H9 (cell line): ENCODE results near the gene MGMT. TPM values are rescaled to one million over a fixed set of nuclear protein-coding genes. Genes with fewer than 3 reads are reported as not detected.

ENCODE experiments used
- DNase-seq: peaks from one replicate; pipeline ENCODE4 v3.0.0-alpha.2; 2017
- H2AFZ ChIP-seq: one replicate; pipeline ENCODE4 v1.6.1; 2013; ENCODE audit warnings: mild to moderate bottlenecking, low read length, control low read depth, moderate library complexity
- H2AK5ac ChIP-seq: 2 replicates; pipeline ENCODE4 v1.6.1; 2013; ENCODE audit warnings: low read length, control low read depth, mixed read lengths; ENCODE audit not compliant: insufficient read length
- H2BK120ac ChIP-seq: one replicate; pipeline ENCODE4 v1.6.1; 2013; ENCODE audit warnings: low read depth, mild to moderate bottlenecking, low read length, control low read depth, inconsistent platforms; ENCODE audit not compliant: poor library complexity, severe bottlenecking
- H2BK12ac ChIP-seq: 2 replicates; pipeline ENCODE4 v1.6.1; 2013; ENCODE audit warnings: low read length, control low read depth, mixed read lengths, low read depth; ENCODE audit not compliant: insufficient read length
- H2BK15ac ChIP-seq: 2 replicates; pipeline ENCODE4 v1.6.1; 2013; ENCODE audit warnings: low read depth, low read length, control low read depth
- H2BK20ac ChIP-seq: one replicate; pipeline ENCODE4 v1.6.1; 2013; ENCODE audit warnings: low read depth, mild to moderate bottlenecking, low read length, control low read depth, inconsistent platforms; ENCODE audit not compliant: poor library complexity, severe bottlenecking
- H2BK5ac ChIP-seq: 2 replicates; pipeline ENCODE4 v1.6.1; 2013; ENCODE audit warnings: low read length, control low read depth, mixed read lengths; ENCODE audit not compliant: insufficient read length
- H3K14ac ChIP-seq: 2 replicates; pipeline ENCODE4 v1.6.1; 2013; ENCODE audit warnings: low read length, control low read depth; ENCODE audit not compliant: insufficient read depth
- H3K18ac ChIP-seq: 2 replicates; pipeline ENCODE4 v1.6.1; 2013; ENCODE audit warnings: low read depth, mild to moderate bottlenecking, mixed read lengths, low read length, control low read depth; ENCODE audit not compliant: insufficient read length
- H3K23ac ChIP-seq: 2 replicates; pipeline ENCODE4 v1.6.1; 2013; ENCODE audit warnings: low read length, control low read depth, mixed read lengths, low read depth; ENCODE audit not compliant: insufficient read length
- H3K23me2 ChIP-seq: 2 replicates; pipeline ENCODE4 v1.6.1; 2013; ENCODE audit warnings: low read depth, mild to moderate bottlenecking, mixed read lengths, low read length, control low read depth; ENCODE audit not compliant: insufficient read length, poor library complexity, severe bottlenecking
- H3K27ac ChIP-seq: 2 replicates; pipeline ENCODE4 v1.5.1; 2013; ENCODE audit warnings: low read length, control low read depth, mixed read lengths, low read depth; ENCODE audit not compliant: insufficient read length
- H3K27me3 ChIP-seq: 2 replicates; pipeline ENCODE4 v1.6.1; 2013; ENCODE audit warnings: low read length, control low read depth, inconsistent platforms; ENCODE audit not compliant: insufficient read depth
- H3K4ac ChIP-seq: 2 replicates; pipeline ENCODE4 v1.6.1; 2013; ENCODE audit warnings: low read depth, mild to moderate bottlenecking, control low read depth, inconsistent platforms, low read length, moderate library complexity
- H3K4me1 ChIP-seq: 2 replicates; pipeline ENCODE4 v1.6.1; 2013; ENCODE audit warnings: low read length, control low read depth, inconsistent platforms; ENCODE audit not compliant: insufficient read depth
- H3K4me2 ChIP-seq: 2 replicates; pipeline ENCODE4 v1.6.1; 2013; ENCODE audit warnings: low read length, control low read depth, mixed read lengths; ENCODE audit not compliant: insufficient read length, insufficient read depth
- H3K56ac ChIP-seq: 2 replicates; pipeline ENCODE4 v1.6.1; 2013; ENCODE audit warnings: low read depth, mild to moderate bottlenecking, mixed read lengths, low read length, control low read depth; ENCODE audit not compliant: insufficient read length
- H3K79me1 ChIP-seq: 2 replicates; pipeline ENCODE4 v1.6.1; 2013; ENCODE audit warnings: low read depth, mild to moderate bottlenecking, moderate library complexity, low read length, control low read depth, inconsistent platforms; ENCODE audit not compliant: insufficient read depth, poor library complexity, severe bottlenecking
- H3K79me2 ChIP-seq: 2 replicates; pipeline ENCODE4 v1.6.1; 2013; ENCODE audit warnings: low read length, control low read depth, inconsistent platforms; ENCODE audit not compliant: insufficient read depth
- H3K9ac ChIP-seq: 2 replicates; pipeline ENCODE4 v1.6.1; 2013; ENCODE audit warnings: low read length, control low read depth, mixed read lengths; ENCODE audit not compliant: insufficient read length; ENCODE audit errors: extremely low read depth
- H3K9me3 ChIP-seq: one replicate; pipeline ENCODE4 v1.6.1; 2013; ENCODE audit warnings: low read depth, low read length, inconsistent platforms; ENCODE audit not compliant: control insufficient read depth
- H3T11ph ChIP-seq: one replicate; pipeline ENCODE4 v1.6.1; 2013; ENCODE audit warnings: mild to moderate bottlenecking, low read length, control low read depth, inconsistent platforms
- H4K20me1 ChIP-seq: one replicate; pipeline ENCODE4 v1.6.1; 2013; ENCODE audit not compliant: control insufficient read depth, insufficient read length, insufficient read depth
- H4K5ac ChIP-seq: 2 replicates; pipeline ENCODE4 v1.6.1; 2013; ENCODE audit warnings: low read depth, mild to moderate bottlenecking, mixed read lengths, low read length, control low read depth; ENCODE audit not compliant: insufficient read length
- H4K8ac ChIP-seq: replicated peaks from 2 replicates; pipeline ENCODE4 v1.6.1; 2013; ENCODE audit warnings: low read length, control low read depth, mixed read lengths, low read depth; ENCODE audit not compliant: insufficient read length
- H4K91ac ChIP-seq: 2 replicates; pipeline ENCODE4 v1.6.1; 2013; ENCODE audit warnings: low read depth, mild to moderate bottlenecking, moderate library complexity, mixed read lengths, low read length, control low read depth; ENCODE audit not compliant: insufficient read length
- H3K27ac Mint-ChIP-seq, 3 experiments: 2 replicates in 2 of 3; 3 replicates in 1 of 3; pipeline ENCODE4 v1.8.0; 2020 to 2021; ENCODE audit warnings: mixed read lengths in 3 of 3, mild to moderate bottlenecking in 1 of 3, moderate library complexity in 1 of 3
- H3K27me3 Mint-ChIP-seq: 2 replicates; pipeline ENCODE4 v1.8.0; 2021; ENCODE audit warnings: low read depth, mild to moderate bottlenecking, moderate library complexity, mixed read lengths
- H3K36me3 Mint-ChIP-seq, 3 experiments: 2 replicates in 2 of 3; 3 replicates in 1 of 3; pipeline ENCODE4 v1.8.0; 2020 to 2021; ENCODE audit warnings: low read depth in 3 of 3, mixed read lengths in 3 of 3; ENCODE audit not compliant: insufficient read depth in 1 of 3
- H3K4me1 Mint-ChIP-seq, 2 experiments: 2 replicates each; pipeline ENCODE4 v1.8.0; 2020; ENCODE audit warnings: mixed read lengths in 2 of 2
- H3K4me3 Mint-ChIP-seq, 2 experiments: 2 replicates in 1 of 2; 3 replicates in 1 of 2; pipeline ENCODE4 v1.8.0; 2020 to 2021; ENCODE audit warnings: mild to moderate bottlenecking in 2 of 2, mixed read lengths in 2 of 2, moderate library complexity in 1 of 2
- H3K9me3 Mint-ChIP-seq, 2 experiments: 2 replicates in 1 of 2; 3 replicates in 1 of 2; pipeline ENCODE4 v1.8.0; 2020; ENCODE audit warnings: mild to moderate bottlenecking in 2 of 2, mixed read lengths in 2 of 2, moderate library complexity in 1 of 2
- CTCF ChIP-seq: fragments of 200-600 bp; sonication (generic); conservative IDR thresholded peaks from 3 replicates; pipeline ENCODE4 v1.8.0; 2021; ENCODE audit warnings: antibody characterized with exemption, mild to moderate bottlenecking
- WGBS: extraction: QIAGEN DNeasy Blood & Tissue Kit; methylation state at CpG from one replicate; pipeline ENCODE4 v1.1.7; 2013; ENCODE audit warnings: missing lambda C conversion rate, low lambda C conversion rate, mixed read lengths; ENCODE audit not compliant: insufficient read length; ENCODE audit errors: extremely low coverage; 5-methylcytosine and 5-hydroxymethylcytosine counted together
- total RNA-seq: library from RNA; stranded (reverse); gene quantifications from 2 replicates; pipeline ENCODE4 v1.2.1, GENCODE V29; 2021

Gene MGMT
- total RNA-seq, 1 experiment from 2014 or later = 18.4 TPM

DNA sequence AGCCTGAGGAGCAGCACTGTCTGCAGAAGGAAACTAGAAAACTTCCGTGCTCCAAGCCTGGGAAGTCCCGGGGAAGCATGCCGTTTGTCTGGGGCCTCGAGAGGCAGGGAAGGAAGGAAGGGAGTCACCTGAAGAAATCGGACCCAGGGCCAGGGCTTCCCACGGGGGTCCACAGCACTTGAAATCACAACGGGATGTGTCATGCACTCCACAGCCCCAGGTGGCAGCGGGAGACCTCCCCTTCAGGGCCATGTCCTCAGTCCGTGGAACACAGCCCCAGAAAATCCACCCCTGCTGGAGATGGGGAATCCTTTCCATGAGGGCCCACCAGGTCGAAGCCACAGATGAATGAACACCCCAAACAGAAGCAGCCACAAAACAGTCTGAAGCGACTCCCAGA is 239.5 kb downstream of the MGMT start:
- H3K23ac ChIP-seq = no peak overlapping the region
- DNase-seq = no peak
- H3K4me3 Mint-ChIP-seq = no peak overlapping the region
- H3K56ac ChIP-seq = no peak overlapping the region
- H3K27me3 Mint-ChIP-seq = no peaks in the 10 kb centered on the region
- no peaks in the 10 kb centered on the region for H3K9me3 ChIP-seq
- no peak overlapping the region for H3K18ac ChIP-seq
- no peak overlapping the region for H2BK20ac ChIP-seq
- H3K4me2 ChIP-seq = no peak overlapping the region
- no peak for TF ChIP-seq CTCF
- no peak overlapping the region for H2BK5ac ChIP-seq
- no peaks in the 10 kb centered on the region for H3K23me2 ChIP-seq
- H2AK5ac ChIP-seq = no peak overlapping the region
- H2AFZ ChIP-seq = no peak overlapping the region
- no peak overlapping the region for H3K9ac ChIP-seq
- no CpG with 5 or more reads among the region's 11 CpGs for WGBS
- H3K4me1 Mint-ChIP-seq = peaks cover 29 to 37% of the 10 kb centered on the region in 2 experiments
- H3K9me3 Mint-ChIP-seq = no peaks in the 10 kb centered on the region
- no peak overlapping the region for H4K5ac ChIP-seq
- no peak overlapping the region for H2BK15ac ChIP-seq
- H4K20me1 ChIP-seq = no peaks in the 10 kb centered on the region
- no peak overlapping the region for H2BK12ac ChIP-seq
- H3K27me3 ChIP-seq = no peaks in the 10 kb centered on the region
- no peak overlapping the region for H3K14ac ChIP-seq
- peak overlapping the region in 1 of 3 experiments; percentile 70; a peak in 1 of 7 replicates for H3K27ac Mint-ChIP-seq
- no peak overlapping the region for H4K8ac ChIP-seq
- H3K79me2 ChIP-seq = no peaks in the 10 kb centered on the region
- H3K4ac ChIP-seq = no peak overlapping the region
- peaks cover 2 to 4% (median 2%) of the 10 kb centered on the region in 3 experiments; a peak in 3 of 7 replicates for H3K36me3 Mint-ChIP-seq
- no peaks in the 10 kb centered on the region; the same call in 1 of the 2 replicates for H3K4me1 ChIP-seq
- H3K79me1 ChIP-seq = no peaks in the 10 kb centered on the region
- no peak overlapping the region for H2BK120ac ChIP-seq
- H4K91ac ChIP-seq = no peak overlapping the region
- no peak overlapping the region for H3T11ph ChIP-seq
- no peak overlapping the region for H3K27ac ChIP-seq
